MCF 10A (cell line): ENCODE measurements around the gene CRADD. TPM values are rescaled to one million over a fixed set of nuclear protein-coding genes. Genes with fewer than 3 reads are reported as not detected.

Experiments used
- BruUV-seq: library from RNA; stranded (reverse); fragments of 400-500 nt; replicated peaks from 2 replicates; lab custom pipeline; 2021; lab: Mats Ljungman, UMichigan
- CTCF ChIA-PET: fragments of 300-600 bp; sonication (Branson Sonifier 250); formaldehyde crosslinking; extraction: SDS; loops from one replicate; lab custom pipeline; 2021; ENCODE audit warnings: antibody characterized with exemption, inconsistent platforms; lab: Yijun Ruan, JAX
- POLR2A ChIA-PET: fragments of 300-600, 350-650 bp; sonication (Branson Sonifier 250); formaldehyde crosslinking; extraction: SDS; loops from one replicate; lab custom pipeline; 2020; ENCODE audit warnings: antibody characterized with exemption, inconsistent platforms; lab: Yijun Ruan, JAX
- DNase-seq: peaks from one replicate; pipeline ENCODE4 v3.0.0-alpha.2; 2018; ENCODE audit not compliant: unreplicated experiment
- H3K27ac Mint-ChIP-seq: one replicate; pipeline ENCODE4 v1.8.0; 2022; ENCODE audit warnings: mild to moderate bottlenecking, low read depth, mixed read lengths; ENCODE audit not compliant: unreplicated experiment
- H3K27me3 Mint-ChIP-seq: one replicate; pipeline ENCODE4 v1.8.0; 2022; ENCODE audit warnings: mixed read lengths; ENCODE audit not compliant: insufficient read depth, unreplicated experiment
- H3K36me3 Mint-ChIP-seq: one replicate; pipeline ENCODE4 v1.8.0; 2022; ENCODE audit warnings: mild to moderate bottlenecking, moderate library complexity, mixed read lengths; ENCODE audit not compliant: insufficient read depth, unreplicated experiment
- H3K4me1 Mint-ChIP-seq: one replicate; pipeline ENCODE4 v1.8.0; 2022; ENCODE audit warnings: mixed read lengths; ENCODE audit not compliant: insufficient read depth, unreplicated experiment
- H3K4me3 Mint-ChIP-seq: one replicate; pipeline ENCODE4 v1.8.0; 2022; ENCODE audit warnings: mild to moderate bottlenecking, moderate library complexity, mixed read lengths; ENCODE audit not compliant: unreplicated experiment
- H3K9me3 Mint-ChIP-seq: one replicate; pipeline ENCODE4 v1.8.0; 2022; ENCODE audit warnings: mixed read lengths; ENCODE audit not compliant: unreplicated experiment
- CTCF ChIP-seq: fragments of 200-600 bp; IDR thresholded peaks from one replicate; pipeline ENCODE4 v1.8.0; 2022; ENCODE audit warnings: antibody characterized with exemption, mild to moderate bottlenecking; ENCODE audit not compliant: unreplicated experiment
- intact Hi-C: fragments of 100-400 bp; cut with micrococcal nuclease; formaldehyde crosslinking; loops from 2 replicates; pipeline ENCODE4 v1.14.1; 2022
- total RNA-seq: library from RNA; stranded (reverse); gene quantifications from 2 replicates; pipeline ENCODE4 v1.2.3, GENCODE V29; 2022

Gene CRADD
- total RNA-seq, 1 experiment from 2014 or later: 15.4 TPM

- ChIA-PET POLR2A (interaction anchor here (0.5 to 0.6 kb wide), 2 partner anchors 75 to 200 kb away, joined by 3 read pairs; no protein-coding TSS in a partner anchor), CTCF (interaction anchor here (1.1 to 1.5 kb wide), 2 partner anchors 12 to 130 kb away, joined by 3 to 4 read pairs; no protein-coding TSS in a partner anchor)
- no peak for TF ChIP-seq CTCF
- Mint-ChIP-seq H3K4me1 (peaks cover 5% of the 10 kb centered on the region), H3K4me3 (no peak overlapping the region), H3K27me3 (no peaks in the 10 kb centered on the region), H3K36me3 (no peaks in the 10 kb centered on the region), H3K9me3 (no peaks in the 10 kb centered on the region), H3K27ac (no peak overlapping the region)
- intact Hi-C loops: no loop called here
- no peak for DNase-seq
- BruUV-seq: no TSS peak
Observed at GRCh38 chr12:93892423-93893268, 215.5 kb downstream of the CRADD start.

- Mint-ChIP-seq H3K36me3 (no peaks in the 10 kb centered on the region), H3K27me3 (no peaks in the 10 kb centered on the region), H3K27ac (no peak overlapping the region), H3K4me1 (peaks cover 5% of the 10 kb centered on the region), H3K9me3 (no peaks in the 10 kb centered on the region), H3K4me3 (no peak overlapping the region)
- no peak for DNase-seq
- TF ChIP-seq CTCF: no peak
- no TSS peak for BruUV-seq
- ChIA-PET POLR2A (no interaction called here), CTCF (interaction anchor here (0.6 kb wide), 2 partner anchors 14 to 181 kb away, joined by 3 to 5 read pairs; no protein-coding TSS in a partner anchor)
- intact Hi-C loops: no loop called here
Observed at GRCh38 chr12:93894391-93895088, 217.4 kb downstream of the CRADD start.

GRCh38 chr12:93895089-93895445 is 217.9 kb downstream of the CRADD start:
- no peaks in the 10 kb centered on the region for H3K9me3 Mint-ChIP-seq
- no TSS peak for BruUV-seq
- H3K4me3 Mint-ChIP-seq: no peak overlapping the region
- no peak for TF ChIP-seq CTCF
- POLR2A ChIA-PET: no interaction called here
- CTCF ChIA-PET: interaction anchor here (0.6 kb wide), 2 partner anchors 14 to 383 kb away, joined by 3 to 5 read pairs; no protein-coding TSS in a partner anchor
- no peak overlapping the region for H3K27ac Mint-ChIP-seq
- intact Hi-C loops: no loop called here
- H3K36me3 Mint-ChIP-seq: no peaks in the 10 kb centered on the region
- DNase-seq: no peak
- peaks cover 5% of the 10 kb centered on the region for H3K4me1 Mint-ChIP-seq
- no peaks in the 10 kb centered on the region for H3K27me3 Mint-ChIP-seq

- TF ChIP-seq CTCF: no peak
- no peaks in the 10 kb centered on the region for H3K36me3 Mint-ChIP-seq
- H3K9me3 Mint-ChIP-seq: no peaks in the 10 kb centered on the region
- no peak for DNase-seq
- ChIA-PET POLR2A (interaction anchor here (0.5 to 0.7 kb wide), 2 partner anchors 92 to 720 kb away, joined by 3 read pairs; no protein-coding TSS in a partner anchor), CTCF (no interaction called here)
- no peak overlapping the region for H3K4me3 Mint-ChIP-seq
- BruUV-seq: no TSS peak
- no peak overlapping the region for H3K27ac Mint-ChIP-seq
- intact Hi-C loops: no loop called here
- no peaks in the 10 kb centered on the region for H3K27me3 Mint-ChIP-seq
- H3K4me1 Mint-ChIP-seq: peaks cover 5% of the 10 kb centered on the region
Observed at GRCh38 chr12:93896427-93896826, 219.3 kb downstream of the CRADD start.
